Iris pigment epithelial cell (primary cell): Measurements from ENCODE around the gene SUPT3H.
A peak's percentile ranks its signal among the peaks of the same experiment; 100 is the strongest.

ENCODE experiments used
- DNase-seq: peaks from one replicate; pipeline ENCODE4 v3.0.0-alpha.2; 2011; ENCODE audit warnings: low read depth

SUPT3H gene

DNA sequence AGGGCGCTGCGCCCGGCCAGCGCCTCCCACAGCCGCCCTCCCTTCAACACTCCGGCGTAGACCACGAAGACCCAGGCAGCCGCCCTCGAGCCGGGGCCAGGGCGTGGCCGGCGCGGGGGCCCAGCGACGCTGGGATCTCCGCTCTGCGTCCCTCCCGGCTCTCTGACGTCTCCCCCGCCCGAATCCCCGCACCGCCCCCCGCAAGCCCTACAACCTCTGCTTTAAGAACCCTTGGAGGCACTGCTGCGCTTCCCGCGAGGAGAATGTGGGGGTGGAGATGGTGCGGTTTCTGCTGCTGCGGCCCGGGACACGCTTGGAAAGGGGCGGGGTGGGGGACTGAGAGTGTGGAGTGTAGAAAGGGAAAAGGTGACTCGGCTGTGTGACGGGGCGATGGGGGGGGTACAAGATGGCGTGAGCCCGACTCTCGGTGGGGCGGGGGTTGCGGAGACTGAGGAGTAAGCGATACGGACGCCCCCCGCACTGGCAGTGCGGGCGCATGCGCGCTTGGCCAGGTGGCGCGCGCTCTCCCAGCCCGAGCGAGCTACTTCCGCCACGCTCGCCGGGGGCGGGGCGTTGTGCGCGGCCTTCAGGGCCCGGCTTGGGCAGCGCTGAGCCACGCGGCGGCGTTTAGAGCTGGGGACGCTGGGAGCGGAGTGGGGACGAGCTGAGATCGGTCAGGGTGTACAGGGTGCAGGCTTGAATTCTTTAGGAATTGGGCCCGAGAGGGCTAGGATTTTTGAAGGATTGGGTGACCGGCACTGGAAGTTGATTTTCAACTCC is at the start of gene SUPT3H:
Gene SUPT3H (minus strand): TSS at position 381 of the 780 bp plus-strand sequence.
- DNase-seq, result peak; percentile 93

DNA sequence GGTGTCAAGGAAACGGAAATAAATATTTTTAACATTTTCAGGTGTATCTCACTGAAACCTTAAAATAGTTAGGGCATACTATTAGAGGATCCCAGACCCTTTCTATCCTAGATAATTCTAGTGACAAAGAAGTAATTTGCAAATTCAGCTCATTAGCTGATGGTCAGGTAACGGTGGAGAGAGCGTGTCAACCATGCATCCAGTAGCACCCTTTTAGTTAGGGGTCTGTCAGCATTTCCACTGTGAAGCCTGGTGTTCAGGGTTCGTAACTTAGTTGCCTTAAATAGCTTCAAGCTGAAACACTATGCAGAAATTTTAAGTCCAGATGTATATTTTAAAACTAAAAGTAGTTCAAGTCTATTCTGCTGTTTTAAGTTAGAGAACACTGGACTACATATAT is 48.5 kb upstream of the SUPT3H start:
- DNase-seq, result no peak

DNA sequence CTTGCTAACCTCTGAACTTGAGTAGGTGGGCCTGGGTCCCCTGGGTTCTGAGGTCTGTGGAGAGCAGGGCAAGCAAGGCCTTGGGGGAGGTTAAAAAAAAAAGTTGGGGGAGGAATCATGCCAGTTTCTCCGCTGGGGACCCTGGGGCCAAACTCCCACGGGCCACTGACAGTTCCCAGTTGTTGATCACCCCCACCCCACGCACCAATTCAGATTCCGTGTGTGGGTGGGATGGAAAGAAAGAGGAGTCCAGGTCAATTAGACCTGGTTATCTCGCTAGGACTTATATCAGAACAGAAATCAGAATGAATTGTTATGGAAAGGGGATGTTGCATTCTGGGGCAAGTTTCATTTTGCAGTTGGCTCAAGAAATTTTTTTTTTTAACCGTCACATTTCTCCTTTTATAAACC is 46.7 kb upstream of the SUPT3H start:
- DNase-seq, result no peak

DNA sequence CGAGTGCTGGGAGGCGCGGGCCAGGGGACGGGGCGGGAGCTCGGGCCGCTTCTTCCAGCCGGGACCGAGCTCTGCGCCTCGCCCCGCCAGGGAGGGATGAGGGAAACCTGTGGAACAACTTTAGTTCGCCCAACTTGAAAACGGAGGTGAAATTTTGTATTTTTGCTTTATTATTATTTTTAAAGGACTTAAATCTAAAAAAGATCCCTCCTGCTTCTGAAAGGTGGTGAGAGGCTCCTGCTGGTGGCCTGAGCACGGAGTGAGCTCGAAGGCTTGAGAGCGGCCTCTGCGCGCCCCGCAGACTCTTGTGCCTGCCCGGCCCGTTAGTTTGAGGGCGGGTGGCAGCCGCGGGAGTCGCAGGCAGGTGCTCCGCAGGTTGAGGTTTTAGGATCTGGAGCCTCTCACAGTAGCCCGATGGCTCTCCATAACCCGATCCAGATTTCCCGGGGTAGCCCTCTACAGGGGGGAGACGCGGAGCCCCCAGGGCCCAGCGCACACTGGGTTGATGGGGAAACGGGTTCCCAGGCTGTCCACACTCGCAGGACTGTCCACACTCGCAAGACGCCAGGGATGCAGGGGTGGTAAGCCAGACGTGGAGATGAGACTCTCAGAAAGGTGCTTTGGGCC is 46.2 kb upstream of the SUPT3H start:
- DNase-seq, result no peak

GRCh38 chr6:45423111-45423823 is 45.5 kb upstream of the SUPT3H start:
- DNase-seq, result no peak

GRCh38 chr6:45422503-45423110 is 44.9 kb upstream of the SUPT3H start:
- peak; percentile 66 for DNase-seq

GRCh38 chr6:45421709-45422502 is 44.2 kb upstream of the SUPT3H start:
- peak; percentile 63 for DNase-seq

DNA sequence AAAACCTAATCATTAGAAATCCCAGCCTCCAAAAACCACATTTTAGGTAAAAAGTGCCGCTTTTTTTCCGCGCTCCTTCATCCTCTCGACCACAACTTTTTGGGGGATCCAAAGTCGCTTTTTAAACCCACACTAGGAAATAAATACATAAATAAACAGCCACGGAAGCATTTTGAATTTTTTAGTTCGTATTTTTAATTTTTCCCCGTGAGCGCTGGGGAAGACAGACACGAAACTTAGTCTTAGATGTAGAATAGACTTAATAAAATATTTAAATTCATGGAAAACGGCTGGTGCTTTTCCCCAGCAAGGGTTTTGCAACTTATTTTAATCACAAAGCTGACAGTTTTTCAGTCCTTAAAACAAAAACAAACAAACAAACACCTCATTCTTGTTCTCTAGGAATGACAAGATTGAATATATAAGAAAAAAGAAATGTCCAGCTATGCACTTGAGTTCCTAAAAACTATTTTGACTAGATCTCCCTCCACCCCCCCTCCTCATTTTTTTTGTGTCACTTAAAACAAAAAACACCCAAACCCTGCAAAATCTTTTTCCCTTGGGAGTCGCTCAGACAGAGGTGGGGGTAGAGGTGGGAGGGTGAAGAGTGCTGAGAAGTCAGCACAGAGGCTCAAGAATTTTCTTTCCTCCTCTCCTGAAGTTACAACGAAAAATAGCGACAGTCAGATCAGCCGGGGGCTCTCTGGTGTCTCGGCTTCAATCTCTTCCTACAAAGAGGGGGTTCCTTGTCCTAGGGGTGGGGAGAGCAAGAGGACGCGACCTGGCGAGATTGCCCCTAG is 43.4 kb upstream of the SUPT3H start:
- no peak for DNase-seq

- peak; percentile 76 for DNase-seq
Observed at GRCh38 chr6:45420083-45420908, 42.6 kb upstream of the SUPT3H start.

DNA sequence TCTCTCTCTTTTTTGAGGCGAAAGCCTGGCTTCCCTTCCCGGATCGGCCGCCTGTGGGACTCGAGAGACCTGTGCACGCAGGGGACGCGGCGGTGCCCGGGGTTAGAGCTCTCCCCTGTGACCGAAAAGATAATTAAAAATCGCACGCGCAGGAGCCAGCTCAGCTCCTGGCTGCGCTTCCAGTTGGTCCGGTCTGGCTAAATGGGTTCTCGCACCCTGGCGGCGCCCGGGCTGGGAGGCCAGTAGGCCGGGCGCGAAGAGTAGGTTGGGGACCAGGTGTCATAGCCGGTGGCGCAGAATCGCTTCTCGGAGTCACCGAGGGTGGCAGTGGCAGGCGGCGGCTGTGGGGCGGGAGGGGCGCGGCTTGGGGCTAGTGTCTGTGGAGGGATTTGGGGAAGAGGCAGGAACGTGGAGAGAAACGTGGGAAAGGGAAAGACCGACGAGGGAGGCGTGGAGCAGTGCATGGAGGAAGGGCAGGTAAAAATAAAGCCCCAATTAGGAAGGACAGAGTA is 41.9 kb upstream of the SUPT3H start:
- peak; percentile 52 for DNase-seq

DNA sequence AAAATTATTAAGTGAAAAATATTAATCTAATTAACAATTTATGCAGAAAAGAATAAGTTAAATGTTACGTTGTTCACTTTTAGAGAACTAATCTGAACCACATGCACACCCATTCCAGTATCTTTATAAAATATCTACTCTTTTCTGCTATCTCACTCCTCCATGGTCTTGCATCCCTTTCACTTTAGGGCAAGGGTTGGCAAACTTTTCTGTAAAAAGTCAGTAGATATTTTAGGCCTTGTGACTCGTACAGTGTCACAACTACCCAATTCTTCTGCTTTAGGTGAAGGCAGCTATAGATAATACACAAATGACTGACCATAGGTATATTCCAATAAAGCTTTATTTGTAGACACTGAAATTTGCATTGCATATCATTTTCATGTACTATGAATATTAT is 39.7 kb upstream of the SUPT3H start:
- no peak for DNase-seq

GRCh38 chr6:45416700-45417099 is 39.0 kb upstream of the SUPT3H start:
- DNase-seq, result no peak

GRCh38 chr6:45415788-45416518 is 38.2 kb upstream of the SUPT3H start:
- DNase-seq, result no peak

DNA sequence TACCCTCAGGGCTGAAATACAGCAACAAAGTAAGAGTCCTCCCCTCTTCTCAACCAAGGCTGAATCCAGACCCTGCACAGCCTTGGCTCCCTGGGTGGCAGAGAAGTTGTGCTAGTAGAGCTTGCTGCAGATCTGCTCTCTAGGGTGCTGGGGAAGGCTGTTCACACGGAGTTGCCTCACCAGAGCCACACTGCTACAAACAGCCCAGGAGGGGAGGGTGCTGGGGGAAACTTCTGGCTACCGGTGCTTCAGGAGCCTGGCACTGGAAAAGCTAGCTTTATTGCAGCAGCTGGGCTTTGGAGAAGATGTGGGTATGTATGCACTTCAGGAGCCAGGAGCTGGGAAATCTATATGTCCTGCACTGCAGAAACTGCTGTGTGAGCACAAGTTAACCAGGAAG is 37.6 kb upstream of the SUPT3H start:
- DNase-seq, result no peak

DNA sequence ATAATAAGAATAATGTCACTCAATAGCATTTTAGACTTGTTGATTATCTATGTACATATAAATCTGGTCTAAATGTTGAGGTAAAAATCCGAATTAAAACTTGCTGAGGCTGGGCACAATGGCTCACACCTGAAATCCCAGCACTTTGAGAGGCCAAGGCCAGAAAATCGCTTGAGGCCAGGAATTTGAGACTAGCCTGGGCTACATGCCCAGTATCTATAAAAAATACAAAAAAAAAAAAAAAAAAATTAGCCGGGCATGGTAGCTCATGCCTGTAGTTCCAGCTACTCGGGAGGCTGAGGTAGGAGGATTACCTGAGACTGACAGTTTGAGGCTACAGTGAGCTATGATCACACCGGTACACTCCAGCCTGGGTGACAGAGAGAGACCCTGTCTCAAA is 34.2 kb upstream of the SUPT3H start:
- DNase-seq, result no peak

GRCh38 chr6:45400021-45400420 is 22.3 kb upstream of the SUPT3H start:
- no peak for DNase-seq

DNA sequence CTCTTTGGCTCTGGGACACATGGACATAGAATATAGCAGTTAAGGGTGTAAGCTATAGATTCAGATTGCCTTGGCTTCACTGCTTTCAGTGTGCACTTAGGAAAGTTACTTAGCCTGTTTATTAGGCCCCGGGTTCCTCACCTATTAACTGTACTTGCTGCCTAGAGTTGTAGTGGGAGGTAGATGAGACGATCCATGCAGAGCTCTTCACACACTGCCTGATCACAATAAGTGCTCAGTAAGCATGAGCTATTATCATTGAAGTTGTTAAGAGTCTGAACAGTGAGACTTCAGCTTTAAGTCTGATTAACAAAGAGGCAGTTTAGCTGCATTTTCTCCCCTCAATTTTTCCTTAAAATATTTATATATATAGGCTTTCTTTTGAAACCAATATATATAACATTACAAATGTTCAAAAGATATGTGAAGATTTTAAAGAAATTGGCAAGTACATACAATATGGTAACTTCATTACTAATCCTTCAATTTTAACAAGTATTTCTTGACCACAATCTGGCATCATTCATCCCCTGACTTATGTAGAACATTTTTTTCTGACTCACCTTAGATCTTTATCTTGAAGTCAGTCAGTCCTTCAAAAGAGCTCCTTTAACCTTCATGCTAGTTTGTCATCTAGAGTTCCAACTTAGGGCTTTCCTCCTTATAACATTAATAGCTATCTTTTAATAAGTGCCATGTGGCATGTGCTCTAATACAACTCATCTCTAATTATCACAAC is 20.5 kb upstream of the SUPT3H start:
- DNase-seq, result peak; percentile 39

DNA sequence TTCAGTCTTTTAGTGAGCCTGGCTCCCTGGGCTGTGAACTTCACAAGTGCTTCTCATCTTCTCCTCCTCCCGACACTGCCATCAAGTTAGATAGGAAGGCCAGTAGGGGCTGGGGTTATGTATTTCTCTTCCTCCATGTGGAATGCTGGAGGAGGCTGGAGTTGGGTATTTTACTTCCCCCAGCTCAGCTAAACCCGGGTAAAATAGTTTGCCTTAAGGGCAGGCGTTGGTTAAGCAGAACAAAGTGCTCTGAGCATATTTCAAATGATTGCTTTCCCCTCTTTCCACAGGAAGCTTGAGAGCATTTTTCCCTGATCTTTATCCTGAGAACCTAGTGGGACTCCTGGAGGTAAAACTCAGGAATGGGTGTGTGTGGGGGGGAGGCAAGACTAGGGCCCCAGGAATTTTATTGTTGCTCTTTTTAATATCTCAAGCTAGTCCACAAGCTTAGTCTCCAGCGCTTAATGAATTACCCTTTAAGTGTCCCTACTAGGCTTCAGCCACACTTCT is 16.9 kb upstream of the SUPT3H start:
- no peak for DNase-seq
